ENCODE measurements around the gene HLF. TPM values are rescaled to one million over a fixed set of nuclear protein-coding genes. Genes with fewer than 3 reads are reported as not detected.

The HLF gene
- total RNA-seq, 1 experiment from 2014 or later = 1.3 TPM

- Mint-ChIP-seq H3K27me3 (ENCODE audit: unreplicated experiment) (peaks cover 18% of the 10 kb centered on the region), H3K4me3 (ENCODE audit: low read depth, unreplicated experiment) (no peak overlapping the region), H3K4me1 (ENCODE audit: low read depth, unreplicated experiment) (no peaks in the 10 kb centered on the region), H3K9me3 (ENCODE audit: low read depth, unreplicated experiment) (peaks cover 3% of the 10 kb centered on the region), H3K27ac (ENCODE audit: unreplicated experiment) (no peak overlapping the region), H3K36me3 (ENCODE audit: insufficient read depth, unreplicated experiment) (no peaks in the 10 kb centered on the region)
- no peak for TF ChIP-seq CTCF (IDR thresholded peaks at IDR 0.05; ENCODE audit: unreplicated experiment)
- DNase-seq = no peak
- CTCF ChIA-PET = no interaction called here
- intact Hi-C loops (cut with micrococcal nuclease; ENCODE audit: unreplicated experiment) = no loop called here
- no TSS peak for BruUV-seq (replicated peaks)
These were observed 18.2 kb upstream of the HLF start for GRCh38 chr17:55246583-55246982.

GRCh38 chr17:55248077-55248476 is 16.7 kb upstream of the HLF start:
- intact Hi-C loops (cut with micrococcal nuclease; ENCODE audit: unreplicated experiment) = no loop called here
- CTCF ChIA-PET = no interaction called here
- Mint-ChIP-seq H3K27me3 (ENCODE audit: unreplicated experiment) (peaks cover 33% of the 10 kb centered on the region), H3K4me3 (ENCODE audit: low read depth, unreplicated experiment) (no peak overlapping the region), H3K9me3 (ENCODE audit: low read depth, unreplicated experiment) (no peaks in the 10 kb centered on the region), H3K4me1 (ENCODE audit: low read depth, unreplicated experiment) (no peaks in the 10 kb centered on the region), H3K36me3 (ENCODE audit: insufficient read depth, unreplicated experiment) (no peaks in the 10 kb centered on the region), H3K27ac (ENCODE audit: unreplicated experiment) (no peak overlapping the region)
- DNase-seq = no peak
- TF ChIP-seq CTCF (IDR thresholded peaks at IDR 0.05; ENCODE audit: unreplicated experiment) = no peak
- no TSS peak for BruUV-seq (replicated peaks)

GRCh38 chr17:55249861-55250260 is 14.9 kb upstream of the HLF start:
- no peak for TF ChIP-seq CTCF (IDR thresholded peaks at IDR 0.05; ENCODE audit: unreplicated experiment)
- Mint-ChIP-seq H3K27ac (ENCODE audit: unreplicated experiment) (no peak overlapping the region), H3K36me3 (ENCODE audit: insufficient read depth, unreplicated experiment) (no peaks in the 10 kb centered on the region), H3K9me3 (ENCODE audit: low read depth, unreplicated experiment) (no peaks in the 10 kb centered on the region), H3K27me3 (ENCODE audit: unreplicated experiment) (peaks cover 33% of the 10 kb centered on the region), H3K4me1 (ENCODE audit: low read depth, unreplicated experiment) (no peaks in the 10 kb centered on the region), H3K4me3 (ENCODE audit: low read depth, unreplicated experiment) (no peak overlapping the region)
- intact Hi-C loops (cut with micrococcal nuclease; ENCODE audit: unreplicated experiment) = no loop called here
- CTCF ChIA-PET = no interaction called here
- no peak for DNase-seq
- BruUV-seq (replicated peaks) = no TSS peak

- no peaks in the 10 kb centered on the region for H3K36me3 Mint-ChIP-seq (ENCODE audit: insufficient read depth, unreplicated experiment)
- no peaks in the 10 kb centered on the region for H3K9me3 Mint-ChIP-seq (ENCODE audit: low read depth, unreplicated experiment)
- no peak overlapping the region for H3K4me3 Mint-ChIP-seq (ENCODE audit: low read depth, unreplicated experiment)
- no peak for TF ChIP-seq CTCF (IDR thresholded peaks at IDR 0.05; ENCODE audit: unreplicated experiment)
- intact Hi-C loops (cut with micrococcal nuclease; ENCODE audit: unreplicated experiment) = no loop called here
- CTCF ChIA-PET = interaction anchor here (0.7 kb wide), 1 partner anchor 32 kb away, joined by 7 read pairs; no protein-coding TSS in a partner anchor
- H3K4me1 Mint-ChIP-seq (ENCODE audit: low read depth, unreplicated experiment) = no peaks in the 10 kb centered on the region
- H3K27ac Mint-ChIP-seq (ENCODE audit: unreplicated experiment) = no peak overlapping the region
- H3K27me3 Mint-ChIP-seq (ENCODE audit: unreplicated experiment) = peaks cover 18% of the 10 kb centered on the region
- no peak for DNase-seq
- BruUV-seq (replicated peaks) = no TSS peak
These were observed 10.4 kb upstream of the HLF start for GRCh38 chr17:55254375-55254774.
